Stimulated activated CD4-positive, alpha-beta T cell treated with anti-CD3 and anti-CD28 coated beads, Interleukin-4, amount 100 ng/mL, for 48 hours (primary cell): ENCODE results near the gene NAV3.
A peak's percentile ranks its signal among the peaks of the same experiment; 100 is the strongest.

Source experiments
- DNase-seq, 2 donors: peaks; one replicate each; pipeline ENCODE4 v3.0.0-alpha.2; 2020; ENCODE audit warnings: low read depth in 2 of 2

Gene NAV3

GRCh38 chr12:77923882-77924281 is 93.2 kb downstream of the NAV3 start:
- no peak for DNase-seq

- DNase-seq, result no peak
Measured at GRCh38 chr12:77924703-77925102, 94.0 kb downstream of the NAV3 start.

- DNase-seq, result peak in 1 of 2 donors; percentile 3
Measured at GRCh38 chr12:77925536-77926108, 94.9 kb downstream of the NAV3 start.

- no peak for DNase-seq
Measured at GRCh38 chr12:77928078-77928477, 97.4 kb downstream of the NAV3 start.

GRCh38 chr12:77932216-77932615 is 101.5 kb downstream of the NAV3 start:
- no peak for DNase-seq

GRCh38 chr12:77938301-77938700 is 107.6 kb downstream of the NAV3 start:
- DNase-seq, result no peak

GRCh38 chr12:77940011-77940423 is 109.3 kb downstream of the NAV3 start:
- DNase-seq, result no peak

GRCh38 chr12:77940567-77940966 is 109.9 kb downstream of the NAV3 start:
- DNase-seq, result no peak

GRCh38 chr12:77941401-77941800 is 110.7 kb downstream of the NAV3 start:
- no peak for DNase-seq

GRCh38 chr12:77943466-77943865 is 112.8 kb downstream of the NAV3 start:
- DNase-seq, result no peak

- DNase-seq, result no peak
Measured at GRCh38 chr12:77946541-77947061, 115.9 kb downstream of the NAV3 start.

- DNase-seq, result no peak
Measured at GRCh38 chr12:77947330-77947729, 116.6 kb downstream of the NAV3 start.

GRCh38 chr12:77947746-77948145 is 117.1 kb downstream of the NAV3 start:
- no peak for DNase-seq

GRCh38 chr12:77949943-77950342 is 119.2 kb downstream of the NAV3 start:
- DNase-seq, result no peak

GRCh38 chr12:77953528-77954205 is 123.0 kb downstream of the NAV3 start:
- no peak for DNase-seq

- DNase-seq, result no peak
Measured at GRCh38 chr12:77954206-77954555, 123.5 kb downstream of the NAV3 start.

GRCh38 chr12:77957062-77957461 is 126.4 kb downstream of the NAV3 start:
- no peak for DNase-seq

- DNase-seq, result no peak
Measured at GRCh38 chr12:77963576-77964178, 133.0 kb downstream of the NAV3 start.

- no peak for DNase-seq
Measured at GRCh38 chr12:77965790-77966189, 135.1 kb downstream of the NAV3 start.

GRCh38 chr12:77968021-77968420 is 137.3 kb downstream of the NAV3 start:
- DNase-seq, result no peak

GRCh38 chr12:77968571-77968970 is 137.9 kb downstream of the NAV3 start:
- DNase-seq, result no peak

GRCh38 chr12:77973579-77973978 is 142.9 kb downstream of the NAV3 start:
- no peak for DNase-seq

- no peak for DNase-seq
Measured at GRCh38 chr12:77974645-77975044, 144.0 kb downstream of the NAV3 start.
